ENCODE results near the gene HSPG2.

The HSPG2 gene

DNA sequence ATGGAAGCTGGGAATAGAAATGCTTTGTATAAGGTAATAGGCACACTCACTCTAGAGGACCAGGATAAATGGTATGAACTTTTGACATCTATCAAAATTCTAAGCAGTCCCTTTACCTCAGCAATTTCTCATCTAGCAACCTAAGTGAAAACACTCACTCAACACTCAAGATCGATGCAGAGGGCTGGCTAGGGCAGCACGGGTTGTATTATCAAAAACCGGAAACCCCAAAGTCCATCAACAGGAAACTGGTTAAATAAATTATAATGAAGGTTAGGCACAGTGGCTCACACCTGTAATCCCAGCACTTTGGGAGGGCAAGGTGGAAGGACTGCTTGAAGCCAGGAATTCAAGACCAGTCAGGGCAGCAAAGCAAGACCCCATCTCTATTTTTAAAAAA is 163.5 kb downstream of the HSPG2 start:
- 0 out of 2 replicates have a peak, but pooled peaks cover 4% of the 10 kb centered on the region for H4K20me1 ChIP-seq (ENCODE audit: insufficient read depth)
- H3K27me3 ChIP-seq (ENCODE audit: insufficient read depth, low read depth): no peaks in the 10 kb centered on the region
- no peak overlapping the region for H3K4me2 ChIP-seq
- H3K4me1 ChIP-seq (ENCODE audit: low read depth, poor library complexity, severe bottlenecking): peaks cover 31% of the 10 kb centered on the region
- H2AFZ ChIP-seq (ENCODE audit: low read depth): no peak overlapping the region
- H3K27ac ChIP-seq: no peak overlapping the region; the same call in 1 of the 2 replicates
- H3K4me3 ChIP-seq (IDR thresholded peaks at IDR 0.05; ENCODE audit: insufficient read depth, low read depth, low read length): no peak overlapping the region
- no peak overlapping the region for H3K9ac ChIP-seq
- TF ChIP-seq, protein P1, sequence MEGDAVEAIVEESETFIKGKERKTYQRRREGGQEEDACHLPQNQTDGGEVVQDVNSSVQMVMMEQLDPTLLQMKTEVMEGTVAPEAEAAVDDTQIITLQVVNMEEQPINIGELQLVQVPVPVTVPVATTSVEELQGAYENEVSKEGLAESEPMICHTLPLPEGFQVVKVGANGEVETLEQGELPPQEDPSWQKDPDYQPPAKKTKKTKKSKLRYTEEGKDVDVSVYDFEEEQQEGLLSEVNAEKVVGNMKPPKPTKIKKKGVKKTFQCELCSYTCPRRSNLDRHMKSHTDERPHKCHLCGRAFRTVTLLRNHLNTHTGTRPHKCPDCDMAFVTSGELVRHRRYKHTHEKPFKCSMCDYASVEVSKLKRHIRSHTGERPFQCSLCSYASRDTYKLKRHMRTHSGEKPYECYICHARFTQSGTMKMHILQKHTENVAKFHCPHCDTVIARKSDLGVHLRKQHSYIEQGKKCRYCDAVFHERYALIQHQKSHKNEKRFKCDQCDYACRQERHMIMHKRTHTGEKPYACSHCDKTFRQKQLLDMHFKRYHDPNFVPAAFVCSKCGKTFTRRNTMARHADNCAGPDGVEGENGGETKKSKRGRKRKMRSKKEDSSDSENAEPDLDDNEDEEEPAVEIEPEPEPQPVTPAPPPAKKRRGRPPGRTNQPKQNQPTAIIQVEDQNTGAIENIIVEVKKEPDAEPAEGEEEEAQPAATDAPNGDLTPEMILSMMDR (conservative IDR thresholded peaks at IDR 0.05; ENCODE audit: low read depth, low read length): no peak
- H3K36me3 ChIP-seq (ENCODE audit: insufficient read depth): no peaks in the 10 kb centered on the region
- peaks cover 99% of the 10 kb centered on the region for H3K79me2 ChIP-seq (ENCODE audit: insufficient read depth, low read depth)

All from KMS-11 (cell line).